Suprapubic skin (tissue), 4 donors: ENCODE measurements around the gene ANKRD6. TPM values are rescaled to one million over a fixed set of nuclear protein-coding genes. Genes with fewer than 3 reads are reported as not detected.

Experiments
- DNase-seq, 2 donors: peaks; one replicate each; pipeline ENCODE4 v3.0.0-alpha.2; 2019; ENCODE audit warnings: low spot score in 2 of 2
- H3K27ac ChIP-seq: fragments of 200-600 bp; sonication (generic); one replicate; pipeline ENCODE4 v1.5.1; 2019
- H3K27me3 ChIP-seq: fragments of 200-600 bp; sonication (generic); one replicate; pipeline ENCODE4 v1.5.1; 2019
- H3K36me3 ChIP-seq: fragments of 200-600 bp; sonication (generic); one replicate; pipeline ENCODE4 v1.5.1; 2019
- H3K4me1 ChIP-seq: fragments of 200-600 bp; sonication (generic); one replicate; pipeline ENCODE4 v1.5.1; 2019
- H3K4me3 ChIP-seq: fragments of 200-600 bp; sonication (generic); one replicate; pipeline ENCODE4 v1.5.1; 2019; ENCODE audit warnings: mild to moderate bottlenecking
- H3K9me3 ChIP-seq: fragments of 200-600 bp; sonication (generic); one replicate; pipeline ENCODE4 v1.5.1; 2019
- EP300 ChIP-seq: sonication (generic); formaldehyde crosslinking; IDR thresholded peaks from one replicate; pipeline ENCODE4 v1.6.1; 2017; ENCODE audit warnings: antibody characterized with exemption
- POLR2A ChIP-seq, 2 donors: fragments of 450-650 bp; IDR thresholded peaks; one replicate each; pipeline ENCODE4 v1.6.1; 2017; ENCODE audit warnings: antibody characterized with exemption in 2 of 2, mild to moderate bottlenecking in 2 of 2, moderate library complexity in 2 of 2
- POLR2AphosphoS5 ChIP-seq, 3 donors: sonication (generic); formaldehyde crosslinking; IDR thresholded peaks; one replicate each; pipeline ENCODE4 v1.6.1; 2017; ENCODE audit warnings: antibody characterized with exemption in 3 of 3
- WGBS: methylation state at CpG from one replicate; pipeline ENCODE4 v1.1.5; 2018; 5-methylcytosine and 5-hydroxymethylcytosine counted together
- total RNA-seq, 4 donors: library from RNA; depleted of rRNA; stranded (reverse); fragments of >200 nt; gene quantifications; one replicate each; pipeline ENCODE4 v1.1.0, GENCODE V29; 2016
- TF ChIP-seq, protein P1 (sequence below), 2 donors: fragments of 200-600 bp in 1 of 2; fragments of 450-650 bp in 1 of 2; sonication (generic) in 1 of 2; IDR thresholded peaks; one replicate each; pipeline ENCODE4 v1.5.1; 2016 to 2019; ENCODE audit warnings: antibody characterized with exemption in 2 of 2, mild to moderate bottlenecking in 1 of 2, moderate library complexity in 1 of 2

The ANKRD6 gene
- total RNA-seq, 4 donors from 2014 or later: 3.4 to 6.9 (median 5.4) TPM

GRCh38 chr6:89596484-89596883, 163.5 kb downstream of the ANKRD6 start:
- WGBS: 90% methylated on average over 1 of the region's 1 CpG
- H3K27ac ChIP-seq: no peak overlapping the region
- TF ChIP-seq, protein P1, sequence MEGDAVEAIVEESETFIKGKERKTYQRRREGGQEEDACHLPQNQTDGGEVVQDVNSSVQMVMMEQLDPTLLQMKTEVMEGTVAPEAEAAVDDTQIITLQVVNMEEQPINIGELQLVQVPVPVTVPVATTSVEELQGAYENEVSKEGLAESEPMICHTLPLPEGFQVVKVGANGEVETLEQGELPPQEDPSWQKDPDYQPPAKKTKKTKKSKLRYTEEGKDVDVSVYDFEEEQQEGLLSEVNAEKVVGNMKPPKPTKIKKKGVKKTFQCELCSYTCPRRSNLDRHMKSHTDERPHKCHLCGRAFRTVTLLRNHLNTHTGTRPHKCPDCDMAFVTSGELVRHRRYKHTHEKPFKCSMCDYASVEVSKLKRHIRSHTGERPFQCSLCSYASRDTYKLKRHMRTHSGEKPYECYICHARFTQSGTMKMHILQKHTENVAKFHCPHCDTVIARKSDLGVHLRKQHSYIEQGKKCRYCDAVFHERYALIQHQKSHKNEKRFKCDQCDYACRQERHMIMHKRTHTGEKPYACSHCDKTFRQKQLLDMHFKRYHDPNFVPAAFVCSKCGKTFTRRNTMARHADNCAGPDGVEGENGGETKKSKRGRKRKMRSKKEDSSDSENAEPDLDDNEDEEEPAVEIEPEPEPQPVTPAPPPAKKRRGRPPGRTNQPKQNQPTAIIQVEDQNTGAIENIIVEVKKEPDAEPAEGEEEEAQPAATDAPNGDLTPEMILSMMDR (IDR thresholded peaks at IDR 0.05): no peak
- TF ChIP-seq EP300: no peak
- TF ChIP-seq POLR2A (IDR thresholded peaks at IDR 0.05): no peak
- no peak for TF ChIP-seq POLR2AphosphoS5 (IDR thresholded peaks at IDR 0.05)
- no peaks in the 10 kb centered on the region for H3K36me3 ChIP-seq
- DNase-seq: no peak
- no peak overlapping the region for H3K4me3 ChIP-seq
- H3K4me1 ChIP-seq: no peaks in the 10 kb centered on the region
- no peaks in the 10 kb centered on the region for H3K9me3 ChIP-seq
- H3K27me3 ChIP-seq: no peaks in the 10 kb centered on the region

DNA sequence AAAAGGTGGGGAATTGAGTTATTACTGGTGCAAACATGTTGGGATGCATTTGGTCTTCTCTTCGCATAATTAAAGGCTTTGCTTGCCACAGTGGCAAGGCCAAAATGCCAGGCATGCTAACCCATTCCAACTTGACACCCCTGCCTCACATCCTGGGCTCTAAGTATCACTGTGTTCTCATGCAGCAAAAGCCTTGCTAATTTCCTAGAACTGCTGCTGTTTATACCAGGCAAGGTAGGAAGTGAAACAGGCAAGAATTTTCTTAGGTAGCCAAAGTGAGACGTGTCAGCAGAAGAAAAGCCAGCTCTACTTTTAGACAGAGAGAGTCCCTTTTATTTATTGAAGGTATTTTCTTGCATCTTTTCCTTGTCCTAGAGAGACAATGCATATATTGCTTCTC, 164.4 kb downstream of the ANKRD6 start:
- H3K4me1 ChIP-seq: no peaks in the 10 kb centered on the region
- no peaks in the 10 kb centered on the region for H3K27me3 ChIP-seq
- WGBS: 47% methylated on average over 2 of the region's 2 CpGs
- no peaks in the 10 kb centered on the region for H3K36me3 ChIP-seq
- H3K9me3 ChIP-seq: no peaks in the 10 kb centered on the region
- no peak overlapping the region for H3K4me3 ChIP-seq
- DNase-seq: no peak
- TF ChIP-seq POLR2AphosphoS5 (IDR thresholded peaks at IDR 0.05): no peak
- TF ChIP-seq, protein P1 (IDR thresholded peaks at IDR 0.05): no peak
- no peak for TF ChIP-seq POLR2A (IDR thresholded peaks at IDR 0.05)
- no peak for TF ChIP-seq EP300
- no peak overlapping the region for H3K27ac ChIP-seq

DNA sequence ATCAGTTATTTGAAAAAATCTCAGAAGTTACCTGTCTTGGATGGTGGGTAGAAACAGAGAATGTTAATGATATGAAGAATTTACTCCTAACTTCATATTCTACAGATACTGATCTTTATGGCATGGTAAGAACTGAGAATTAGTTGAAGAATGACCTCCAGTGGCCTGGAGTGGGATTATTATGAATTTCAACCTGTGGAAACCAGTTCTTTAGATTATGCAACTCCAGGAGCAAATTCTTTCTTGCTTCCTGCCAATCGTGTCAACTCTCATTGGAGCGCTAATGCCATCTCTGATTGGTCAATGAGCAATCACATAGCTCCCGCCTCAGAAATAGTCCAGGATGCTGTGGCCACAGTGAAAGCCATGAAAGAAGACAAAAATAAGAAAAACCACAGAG, 165.0 kb downstream of the ANKRD6 start:
- no peaks in the 10 kb centered on the region for H3K4me1 ChIP-seq
- no peak overlapping the region for H3K27ac ChIP-seq
- no peaks in the 10 kb centered on the region for H3K36me3 ChIP-seq
- WGBS: 22% methylated on average over 3 of the region's 3 CpGs
- H3K9me3 ChIP-seq: no peaks in the 10 kb centered on the region
- no peak for DNase-seq
- TF ChIP-seq EP300 (no peak), POLR2AphosphoS5 (IDR thresholded peaks at IDR 0.05) (no peak), POLR2A (IDR thresholded peaks at IDR 0.05) (no peak)
- TF ChIP-seq, protein P1 (IDR thresholded peaks at IDR 0.05): no peak
- no peaks in the 10 kb centered on the region for H3K27me3 ChIP-seq
- H3K4me3 ChIP-seq: no peak overlapping the region

DNA sequence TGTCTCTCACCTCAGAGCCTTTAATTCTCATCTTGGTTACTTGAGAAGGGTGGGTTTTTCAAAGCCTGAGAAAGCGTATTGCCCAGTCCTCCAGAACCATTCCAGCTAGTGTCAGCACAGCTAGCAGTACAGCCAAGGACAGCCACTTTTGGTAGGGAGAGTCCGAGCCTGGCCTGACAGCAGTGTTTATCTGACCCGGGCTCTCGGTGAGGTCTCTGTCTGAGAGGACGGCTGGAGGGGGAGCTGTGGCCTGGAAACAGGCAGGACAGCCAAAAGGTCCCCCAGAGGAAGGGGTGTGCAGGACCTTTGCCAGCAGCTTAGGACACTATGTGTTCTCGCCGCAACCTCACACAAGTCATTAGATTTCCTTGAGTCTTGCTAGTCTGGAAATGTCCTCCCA, 166.8 kb downstream of the ANKRD6 start:
- no peaks in the 10 kb centered on the region for H3K9me3 ChIP-seq
- DNase-seq: no peak
- no peaks in the 10 kb centered on the region for H3K4me1 ChIP-seq
- no peak overlapping the region for H3K27ac ChIP-seq
- no peaks in the 10 kb centered on the region for H3K36me3 ChIP-seq
- 87% methylated on average over 7 of the region's 7 CpGs for WGBS
- no peak overlapping the region for H3K4me3 ChIP-seq
- no peaks in the 10 kb centered on the region for H3K27me3 ChIP-seq
- TF ChIP-seq POLR2A (IDR thresholded peaks at IDR 0.05) (no peak), POLR2AphosphoS5 (IDR thresholded peaks at IDR 0.05) (no peak), EP300 (no peak)
- TF ChIP-seq, protein P1 (IDR thresholded peaks at IDR 0.05): no peak

DNA sequence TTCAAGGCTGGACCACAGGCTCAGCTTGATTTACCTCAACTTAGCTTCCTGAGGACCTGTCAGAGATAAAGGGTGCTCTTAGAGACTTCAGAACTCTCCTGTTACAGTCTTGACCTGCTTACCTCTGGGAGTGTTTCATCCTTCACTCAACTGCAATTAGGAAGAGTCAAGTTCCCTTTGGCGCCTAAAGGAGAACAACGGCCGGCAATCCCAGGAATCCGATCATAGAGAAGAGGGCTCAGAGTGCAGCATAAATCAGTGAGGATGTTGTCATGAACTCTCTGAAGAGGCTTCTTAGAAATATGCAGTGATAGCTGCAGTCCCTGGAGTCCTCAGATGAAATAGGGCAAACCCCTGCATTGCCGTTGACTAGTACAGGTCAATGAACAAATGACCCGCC, 169.2 kb downstream of the ANKRD6 start:
- Histone ChIP-seq H3K36me3 (no peaks in the 10 kb centered on the region), H3K27me3 (no peaks in the 10 kb centered on the region), H3K9me3 (no peaks in the 10 kb centered on the region), H3K27ac (no peak overlapping the region), H3K4me3 (no peak overlapping the region), H3K4me1 (no peaks in the 10 kb centered on the region)
- 96% methylated on average over 6 of the region's 6 CpGs for WGBS
- DNase-seq: no peak
- TF ChIP-seq EP300: no peak

- Histone ChIP-seq H3K27ac (no peak overlapping the region), H3K36me3 (no peaks in the 10 kb centered on the region), H3K4me3 (no peak overlapping the region), H3K27me3 (no peaks in the 10 kb centered on the region), H3K9me3 (no peaks in the 10 kb centered on the region), H3K4me1 (no peaks in the 10 kb centered on the region)
- TF ChIP-seq, protein P1 (IDR thresholded peaks at IDR 0.05): no peak
- TF ChIP-seq POLR2AphosphoS5 (IDR thresholded peaks at IDR 0.05) (no peak), POLR2A (IDR thresholded peaks at IDR 0.05) (no peak), EP300 (no peak)
- DNase-seq: no peak
- 85% methylated on average over 5 of the region's 5 CpGs for WGBS
Observed at GRCh38 chr6:89604653-89605052, 171.7 kb downstream of the ANKRD6 start.
